ELF-1 (cell line): ENCODE measurements around the gene DCAF12.
A peak's percentile ranks its signal among the peaks of the same experiment; 100 is the strongest.
"Not testable (repeated sequence)": the region's sequence is repeated elsewhere in the genome, so short reads cannot be mapped to it uniquely, and the experiment has no call there.

Experiments used
- DNase-seq: peaks from one replicate; pipeline ENCODE4 v3.0.0-alpha.2; 2016; ENCODE audit warnings: low read depth, low spot score

The DCAF12 gene

DNA sequence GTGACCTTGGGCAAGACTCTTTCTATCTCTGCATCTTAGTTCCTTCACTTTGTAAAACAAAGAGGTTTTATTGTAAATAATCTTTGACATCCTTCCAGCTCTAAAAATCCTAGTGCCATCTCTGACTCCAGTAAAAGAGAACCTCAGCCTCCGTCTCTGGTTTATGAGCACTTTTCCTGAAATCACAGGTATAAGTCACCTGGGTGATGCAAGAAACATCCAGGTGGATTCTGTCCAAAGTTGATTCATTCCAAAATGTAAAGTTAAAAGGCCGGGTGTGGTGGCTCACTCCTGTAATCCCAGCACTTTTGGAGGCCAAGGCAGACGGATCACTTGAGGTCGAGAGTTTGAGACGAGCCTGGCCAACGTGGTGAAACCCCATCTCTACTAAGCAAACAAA, 56.7 kb downstream of the DCAF12 start:
- no peak for DNase-seq

DNA sequence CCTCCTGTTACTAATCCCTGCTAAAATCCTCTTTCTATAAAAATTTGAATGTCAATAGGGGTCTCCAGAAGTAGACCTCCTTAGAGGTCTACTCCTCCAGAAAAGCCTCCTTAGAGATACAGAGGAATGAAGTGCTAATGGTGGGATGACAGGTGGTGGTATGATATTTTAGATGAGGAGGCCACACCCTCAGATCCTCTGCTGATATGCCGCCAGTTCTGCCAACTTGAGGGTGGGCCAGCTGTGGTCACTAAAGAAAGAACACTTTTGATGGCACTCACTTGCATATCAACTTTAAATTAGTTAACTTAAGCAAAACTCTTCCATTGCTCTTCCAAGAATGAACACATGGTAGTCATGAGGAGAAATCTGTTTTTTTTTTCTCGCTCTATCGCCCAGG, 61.0 kb downstream of the DCAF12 start:
- no peak for DNase-seq

DNA sequence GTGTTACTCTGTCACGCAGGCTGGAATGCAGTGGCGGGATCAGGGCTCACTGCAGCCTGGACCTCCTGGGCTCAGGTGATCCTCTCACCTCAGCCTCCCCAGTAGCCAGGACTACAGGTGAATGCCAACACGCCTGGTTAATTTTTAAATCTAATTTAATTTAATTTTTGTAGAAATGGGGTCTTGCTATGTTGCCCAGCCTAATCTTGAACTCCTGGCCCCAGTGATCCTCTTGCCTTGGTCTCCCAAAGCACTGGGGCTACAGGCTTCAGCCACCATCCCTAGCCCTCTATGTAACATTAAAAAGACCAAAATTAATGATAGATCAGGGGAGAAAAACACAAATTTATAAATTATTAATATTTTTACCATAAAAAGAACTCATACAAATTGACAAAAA, 66.5 kb downstream of the DCAF12 start:
- DNase-seq, result no peak

DNA sequence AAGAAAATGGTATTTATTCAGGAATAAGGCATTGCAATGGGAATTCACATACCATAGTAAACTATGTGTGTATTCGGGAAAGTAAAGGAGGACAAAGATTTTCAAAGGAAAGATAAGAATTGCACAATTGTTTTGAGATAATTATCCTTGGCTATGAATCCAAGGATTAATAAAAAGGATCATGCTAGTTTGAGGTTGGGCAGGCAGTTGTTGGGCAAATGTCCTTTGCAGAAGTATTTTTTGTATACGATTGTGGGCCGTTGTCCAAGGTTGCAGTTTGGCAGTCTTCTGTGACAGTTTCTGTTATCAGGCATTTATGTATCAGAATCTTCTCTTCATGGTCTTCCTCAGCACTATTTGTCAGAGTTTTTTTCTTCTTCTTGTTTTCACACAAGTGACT, 67.2 kb downstream of the DCAF12 start:
- DNase-seq, result no peak

DNA sequence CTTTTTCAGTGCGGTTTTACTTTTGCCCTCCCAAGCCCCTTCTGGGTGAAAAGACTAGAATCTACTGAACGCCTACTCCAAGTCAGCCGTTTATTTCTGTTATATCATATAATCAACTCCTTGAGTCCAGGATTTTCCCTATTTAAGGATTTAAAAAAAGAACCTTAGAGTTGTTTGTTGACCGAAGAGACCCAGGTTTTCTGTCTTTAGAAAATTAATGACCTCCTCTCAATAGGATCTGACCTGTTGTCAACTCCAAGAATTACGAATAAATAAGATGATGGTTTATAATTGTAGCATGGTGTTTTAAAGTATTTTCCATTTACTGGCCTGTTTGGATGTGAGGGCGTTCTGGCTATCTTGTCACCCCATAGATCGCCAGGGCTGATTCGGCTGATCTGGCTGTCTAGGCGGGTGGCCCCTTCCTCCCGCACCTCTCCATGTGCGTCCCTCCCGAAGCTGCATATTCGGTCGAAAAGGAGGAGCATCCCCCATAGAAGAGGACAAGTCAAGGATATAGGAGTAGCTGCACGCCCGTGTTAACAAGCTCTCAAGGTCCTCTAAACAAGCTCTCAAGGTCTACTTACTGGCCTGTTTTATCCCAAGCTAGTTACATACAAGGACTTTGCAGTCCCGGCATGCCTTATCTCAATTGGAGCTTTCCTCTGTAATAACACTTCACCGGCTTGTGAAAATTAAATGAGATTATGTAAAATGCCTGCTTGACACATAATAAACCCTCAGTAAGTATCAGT, 76.7 kb downstream of the DCAF12 start:
- DNase-seq, result peak; percentile 41

DNA sequence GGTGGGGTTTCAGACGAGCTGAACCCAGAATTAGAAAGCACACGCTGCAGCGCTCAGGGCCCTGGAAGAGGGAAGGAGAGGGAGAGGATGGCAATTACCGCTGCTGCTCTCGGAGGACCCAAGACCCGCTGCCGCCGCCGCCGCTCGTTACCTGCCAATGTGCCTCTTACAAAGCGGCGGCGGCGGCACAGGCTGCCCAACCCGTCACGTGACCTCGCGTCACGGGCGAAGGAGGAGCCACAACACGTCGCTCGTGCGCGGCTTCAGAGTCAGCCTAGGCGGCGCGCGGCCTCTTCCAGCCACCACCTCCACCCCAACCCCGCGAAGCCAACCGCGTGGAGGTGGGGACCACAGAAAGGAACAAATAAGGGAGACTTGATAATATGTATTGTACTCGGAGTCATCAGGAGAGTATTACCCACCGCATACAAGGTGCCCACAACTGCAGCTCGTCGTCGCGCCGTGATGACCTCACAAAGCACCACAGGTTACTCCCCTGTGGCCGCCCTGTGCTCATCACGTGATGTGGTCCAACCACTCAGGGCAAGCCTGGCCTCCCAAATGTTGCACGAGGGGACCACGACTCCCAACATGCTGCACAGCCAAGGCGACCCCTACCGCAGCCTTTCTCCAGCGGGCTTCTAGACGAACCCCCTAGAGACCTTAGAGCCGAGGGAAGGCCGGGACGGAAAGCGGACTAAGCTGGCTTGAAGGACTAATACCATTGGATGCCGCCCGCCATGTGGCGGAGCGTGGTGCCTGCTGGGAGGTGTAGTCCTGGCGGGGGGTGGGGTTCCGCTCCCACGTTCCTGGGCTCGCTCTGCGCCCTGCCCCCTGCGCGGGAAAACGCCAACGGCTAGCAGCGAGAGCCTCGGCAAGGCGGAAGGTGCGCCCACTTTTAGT, 77.5 kb downstream of the DCAF12 start, which contains the start of gene UBAP2:
TSS of gene UBAP2 (minus strand) at position 161 of the 903 bp plus-strand sequence. CDS start 31,739 bp downstream, outside the sequence.
- peak; percentile 99 for DNase-seq

DNA sequence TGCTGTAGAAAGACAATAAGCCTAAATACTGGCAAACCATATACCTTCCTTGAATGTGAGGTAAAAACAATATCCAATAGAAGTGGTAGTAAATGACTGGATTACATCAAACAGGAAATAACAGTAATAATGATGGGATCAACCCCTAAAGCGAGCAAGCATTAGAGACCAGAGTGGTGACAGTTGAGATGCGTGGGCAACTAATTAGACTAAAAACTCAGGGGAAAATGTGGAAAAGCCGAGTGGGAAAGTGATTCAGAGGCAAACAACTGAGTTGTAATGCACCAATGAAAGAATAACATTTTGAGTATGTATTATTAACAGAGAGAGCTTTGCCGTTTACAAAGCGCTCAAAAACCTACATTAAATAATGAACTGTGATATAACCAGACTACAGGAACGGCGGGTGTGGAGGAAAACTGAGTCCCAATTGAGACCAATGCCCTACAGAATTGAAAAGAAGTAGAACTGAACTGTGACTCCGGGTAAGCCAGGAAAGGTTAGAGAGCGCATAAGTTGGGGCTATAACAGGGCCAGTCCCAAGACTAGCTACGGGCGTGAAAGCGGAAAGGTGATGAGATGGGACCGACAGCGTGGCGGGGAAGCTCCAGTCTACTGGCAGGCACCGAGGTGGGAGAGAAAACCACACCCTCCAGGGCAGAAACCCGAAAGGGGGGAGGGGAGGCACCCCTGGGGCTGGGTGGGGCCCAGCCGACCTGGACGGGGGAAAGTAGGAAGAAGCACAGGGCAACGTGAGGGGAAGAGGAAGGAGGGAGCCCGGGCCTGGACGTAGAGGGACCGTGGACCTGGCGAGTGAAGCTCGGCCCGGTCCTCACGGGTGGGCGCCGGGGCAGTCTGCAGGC, 78.4 kb downstream of the DCAF12 start:
- no peak for DNase-seq

DNA sequence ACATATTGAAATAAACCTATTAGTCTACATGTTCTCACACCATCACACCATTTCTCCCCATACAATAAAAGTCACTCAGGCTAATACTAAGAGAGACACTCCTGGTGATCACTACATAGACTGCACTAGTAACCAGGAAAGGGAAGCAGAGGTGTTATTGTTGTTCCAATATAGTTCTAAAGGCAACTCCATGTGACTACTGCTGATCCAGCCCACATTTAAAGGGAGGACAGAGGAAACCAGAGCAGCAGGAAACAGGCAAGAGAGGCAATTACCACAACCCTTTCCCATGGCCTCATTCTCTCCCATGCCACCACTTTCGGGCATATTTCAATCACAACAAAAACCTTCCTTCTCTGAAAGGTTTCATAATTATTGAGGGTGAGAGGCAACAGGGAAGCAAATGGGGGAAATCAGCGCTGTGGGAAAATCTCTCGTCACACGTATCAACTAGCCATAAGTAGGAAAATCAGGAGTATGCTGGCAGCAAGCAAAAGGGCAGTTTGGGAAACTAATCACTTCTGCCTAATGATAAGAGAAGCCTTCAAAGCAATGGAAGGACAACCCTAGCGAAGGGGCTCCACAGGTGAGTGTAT, 79.6 kb downstream of the DCAF12 start:
- DNase-seq, result peak; percentile 24

DNA sequence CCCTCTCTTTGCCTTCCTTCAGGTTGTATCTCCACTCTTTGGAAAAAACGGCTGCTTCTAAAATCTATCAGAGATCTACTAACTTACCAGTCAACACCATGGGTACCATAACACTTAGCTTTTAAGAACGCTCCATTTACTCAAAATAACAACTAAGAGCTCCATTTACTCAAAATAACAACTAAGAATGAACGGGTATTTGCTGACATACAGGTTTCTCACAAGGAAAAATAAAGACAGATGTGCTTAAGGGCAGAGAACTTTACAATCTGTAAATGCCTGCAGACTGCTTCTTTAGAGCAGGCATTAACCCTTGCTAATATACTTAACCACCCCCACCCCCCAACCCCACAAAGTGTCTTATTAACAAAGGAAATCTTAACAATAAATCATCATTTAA, 80.6 kb downstream of the DCAF12 start:
- no peak for DNase-seq

DNA sequence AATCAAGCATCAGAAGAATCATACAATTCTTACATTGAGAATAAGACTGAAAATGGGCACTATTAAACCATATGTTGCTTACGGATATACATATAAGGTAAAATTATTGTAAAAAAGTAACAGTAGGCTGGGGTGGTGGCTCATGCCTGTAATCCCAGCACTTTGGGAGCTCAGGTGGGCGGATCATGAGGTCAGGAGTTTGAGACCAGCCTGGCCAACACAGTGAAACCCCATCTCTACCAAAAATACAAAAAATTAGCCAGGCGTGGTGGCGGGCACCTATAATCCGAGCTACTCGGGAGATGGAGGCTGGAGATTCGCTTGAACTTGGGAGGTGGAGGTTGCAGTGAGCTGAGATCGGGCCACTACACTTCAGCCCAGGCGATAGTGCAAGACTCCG, 84.4 kb downstream of the DCAF12 start:
- not testable (repeated sequence) for DNase-seq

DNA sequence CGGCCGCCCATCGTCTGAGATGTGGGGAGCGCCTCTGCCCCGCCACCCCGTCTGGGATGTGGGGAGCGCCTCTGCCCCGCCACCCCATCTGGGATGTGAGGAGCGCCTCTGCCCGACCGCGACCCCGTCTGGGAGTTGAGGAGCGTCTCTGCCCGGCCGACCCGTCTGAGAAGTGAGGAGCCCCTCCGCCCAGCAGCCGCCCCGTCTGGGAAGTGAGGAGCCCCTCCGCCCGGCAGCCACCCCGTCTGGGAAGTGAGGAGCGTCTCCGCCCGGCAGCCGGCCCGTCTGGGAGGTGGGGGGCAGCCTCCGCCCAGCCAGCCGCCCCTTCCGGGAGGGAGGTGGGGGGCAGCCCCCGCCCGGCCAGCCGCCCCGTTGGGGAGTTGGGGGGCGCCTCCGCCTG, 87.6 kb downstream of the DCAF12 start:
- DNase-seq, result not testable (repeated sequence)

DNA sequence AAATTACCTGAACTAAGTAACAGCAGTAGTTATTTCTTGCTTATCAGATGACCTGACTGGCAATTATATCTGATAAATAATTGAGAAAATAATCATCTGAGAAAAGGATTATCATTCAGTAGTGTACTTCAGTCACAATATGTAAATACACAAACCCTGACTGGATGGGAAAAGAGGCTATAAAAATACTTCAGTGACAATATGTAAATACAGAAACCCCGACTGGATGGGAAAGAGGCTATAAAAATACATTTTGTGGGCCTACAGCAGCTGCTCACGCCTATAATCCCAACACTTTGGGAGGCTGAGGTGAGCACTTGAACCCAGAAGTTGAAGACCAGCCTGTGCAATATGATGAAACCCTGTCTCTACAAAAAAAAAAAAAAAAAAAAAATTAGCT, 88.9 kb downstream of the DCAF12 start:
- DNase-seq, result no peak

DNA sequence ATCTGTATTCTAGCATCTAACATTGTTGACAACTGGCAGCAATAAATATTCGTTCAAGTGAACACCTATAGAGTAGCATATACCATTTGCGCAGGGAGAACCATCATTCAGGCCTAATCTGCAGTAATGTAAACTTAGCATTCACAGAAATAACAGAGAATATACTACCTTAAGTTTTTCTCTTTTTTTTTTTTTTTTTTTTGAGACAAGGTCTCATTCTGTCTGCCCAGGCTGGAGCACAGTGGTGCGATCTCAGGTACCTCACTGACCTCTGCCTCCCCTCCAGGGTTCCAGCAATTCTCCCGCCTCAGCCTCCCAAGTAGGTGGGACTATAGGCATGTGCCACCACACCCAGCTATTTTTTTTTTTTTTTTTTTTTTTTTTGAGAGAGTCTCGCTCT, 89.9 kb downstream of the DCAF12 start:
- no peak for DNase-seq
